Stimulated activated CD4-positive, alpha-beta T cell treated with anti-CD3 and anti-CD28 coated beads, Interleukin-2, amount 100 ng/mL, for 24 hours (primary cell): ENCODE data around the gene GPR157.

Experiments used
- DNase-seq, 2 donors: peaks; one replicate each; pipeline ENCODE4 v3.0.0-alpha.2; 2020

GPR157 gene

DNA sequence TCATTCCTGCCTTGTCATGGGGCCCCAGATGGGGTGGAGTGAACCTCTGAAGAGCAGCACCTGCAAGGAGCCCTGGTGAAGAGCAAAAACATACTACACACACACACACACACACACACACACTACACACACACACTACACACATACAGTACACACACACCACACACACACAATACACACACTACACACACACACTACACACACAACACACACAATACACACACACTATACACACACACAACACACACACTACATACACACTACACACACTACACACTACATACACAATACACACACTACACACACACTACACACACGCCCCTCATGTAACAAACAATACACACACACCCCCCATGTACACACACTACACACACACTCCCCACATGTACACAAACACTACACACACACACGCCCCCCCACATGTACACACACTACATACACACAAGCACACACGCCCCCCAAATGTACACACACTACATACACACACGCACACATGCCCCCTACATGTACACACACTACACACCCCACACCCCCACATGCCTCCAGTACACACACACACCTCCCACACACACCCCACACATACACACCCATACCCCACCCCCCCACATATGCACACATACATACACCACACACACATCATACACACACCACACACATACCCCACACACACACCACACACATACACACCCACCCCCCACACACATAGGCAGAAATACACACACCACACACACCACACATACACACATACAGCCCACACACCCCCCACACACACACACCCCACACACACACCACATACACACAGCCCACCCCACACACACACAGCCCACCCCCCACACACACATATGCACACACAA lies 68.8 kb downstream of the GPR157 start:
- no peak for DNase-seq

DNA sequence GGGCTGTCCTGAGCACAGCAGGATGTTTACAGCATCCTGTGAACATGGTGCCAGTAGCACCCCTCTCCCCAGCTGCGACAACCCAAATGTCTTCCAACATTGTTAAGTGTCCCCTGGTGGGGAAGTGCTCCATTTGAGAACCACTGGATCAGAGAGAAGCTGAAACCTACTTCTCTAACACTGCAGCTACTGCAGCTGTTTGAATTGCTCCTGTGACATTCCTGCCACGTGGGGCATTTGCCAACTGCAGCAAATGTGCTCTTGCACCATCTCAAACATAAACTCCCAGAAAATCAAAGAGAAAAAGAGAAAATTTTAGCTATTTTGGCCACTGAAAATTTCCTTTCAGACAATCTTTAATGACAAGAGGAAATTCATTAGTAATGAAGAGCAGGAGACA lies 70.4 kb downstream of the GPR157 start:
- DNase-seq = no peak

DNA sequence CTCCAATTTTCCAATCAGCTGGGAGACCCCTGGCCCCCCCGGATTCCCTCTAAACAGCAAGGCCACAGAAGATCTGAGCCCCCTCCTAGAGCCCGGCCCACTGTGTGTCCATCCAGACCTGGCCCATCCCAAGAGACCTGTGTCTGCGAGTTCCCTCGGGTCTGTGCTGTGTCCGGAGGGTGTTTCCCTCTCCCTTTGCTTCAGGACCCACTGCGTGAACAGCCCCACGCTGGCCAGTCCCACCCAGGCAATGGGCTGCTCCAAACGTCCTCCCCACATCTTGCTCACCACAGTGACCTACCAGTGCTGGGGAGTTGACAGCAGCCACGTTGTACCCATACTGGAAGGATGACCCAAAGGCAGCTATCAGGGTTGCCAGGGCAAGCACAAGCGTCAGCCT lies 71.1 kb downstream of the GPR157 start:
- DNase-seq = no peak

DNA sequence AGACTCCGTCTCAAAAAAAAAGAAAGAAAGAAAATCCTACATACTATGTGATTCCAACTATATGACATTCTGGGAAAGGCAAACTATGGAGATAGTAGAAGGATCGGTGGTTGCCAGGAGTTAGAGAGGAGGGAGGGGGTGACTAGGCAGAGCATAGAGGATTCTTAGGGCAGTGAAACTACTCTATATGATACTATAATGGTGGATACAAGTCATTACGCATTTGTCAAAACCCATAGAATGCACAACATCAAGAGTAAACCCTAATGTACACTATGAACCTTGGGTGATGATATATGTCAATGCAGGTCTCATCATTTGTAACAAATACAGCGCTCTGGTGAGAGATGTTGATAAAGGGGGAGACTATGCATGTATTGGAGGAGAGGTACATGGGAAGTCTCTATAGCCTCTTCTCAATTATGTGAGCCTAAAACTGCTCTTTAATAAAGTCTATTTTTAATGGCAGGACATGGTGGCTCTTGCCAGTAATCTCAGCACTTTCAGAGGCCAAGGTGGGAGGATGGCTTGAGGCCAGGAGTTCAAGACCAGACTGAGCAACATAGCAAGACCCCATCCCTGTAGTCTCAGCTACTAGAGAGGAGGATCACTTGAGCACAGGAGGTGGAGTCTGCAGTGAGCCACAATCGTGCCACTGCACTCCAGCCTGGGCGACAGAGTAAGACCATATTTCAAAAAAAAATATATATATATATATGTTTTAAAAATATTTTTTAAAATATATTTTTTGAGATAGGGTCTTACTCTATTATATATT lies 76.4 kb downstream of the GPR157 start:
- DNase-seq = no peak

DNA sequence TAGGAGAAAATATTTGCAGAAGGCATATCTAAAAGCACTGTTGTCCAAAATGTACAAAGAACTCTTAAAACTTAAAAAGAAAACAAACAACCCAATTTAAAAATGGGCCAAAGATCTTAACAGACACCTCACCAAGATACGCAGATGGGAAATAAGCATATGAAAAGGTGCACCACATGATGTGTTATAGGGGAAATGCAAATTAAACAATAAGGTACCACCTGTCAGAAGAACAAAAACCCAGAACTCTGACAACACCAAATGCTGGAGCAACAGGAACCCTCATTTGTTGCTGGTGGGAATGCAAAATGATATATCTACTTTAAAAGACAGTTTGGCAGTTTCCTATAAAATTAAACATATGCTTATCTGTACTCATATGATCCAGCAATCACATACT lies 77.5 kb downstream of the GPR157 start:
- DNase-seq = no peak

DNA sequence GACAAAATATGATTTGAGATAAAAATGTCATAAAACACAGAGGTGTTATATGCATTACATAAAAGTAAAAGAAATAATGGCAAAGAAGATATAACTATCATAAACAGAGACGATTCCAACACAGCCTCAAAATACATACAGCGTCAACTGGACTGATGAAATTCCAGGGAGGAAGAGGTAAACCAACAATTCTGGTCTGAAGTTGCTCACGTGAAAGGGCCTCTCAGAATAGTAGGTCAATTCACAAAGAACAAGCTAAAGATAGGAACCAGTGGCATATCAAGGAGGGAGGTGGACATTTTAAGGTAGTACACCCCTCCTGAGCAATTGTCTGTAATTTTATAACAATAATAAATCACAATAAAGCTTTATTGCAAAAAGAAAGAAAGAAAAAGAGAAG lies 78.1 kb downstream of the GPR157 start:
- DNase-seq = no peak
